ENCODE measurements around the gene AKR1E2.

AKR1E2 gene

GRCh38 chr10:4825868-4826791 is at the start of gene AKR1E2:
Gene AKR1E2, plus strand, starts transcription at chr10:4826207. Its CDS starts 118 bp downstream, at chr10:4826325.
- Histone ChIP-seq H3K4me3 (IDR thresholded peaks at IDR 0.05; ENCODE audit: insufficient read depth, low read depth, low read length) (no peak within 1 kb of the TSS), H3K79me2 (ENCODE audit: insufficient read depth, low read depth) (no peaks in the 10 kb centered on the region), H3K9ac (no peak within 1 kb of the TSS), H4K20me1 (ENCODE audit: insufficient read depth) (no peaks in the 10 kb centered on the region), H3K4me2 (no peak within 1 kb of the TSS), H3K27me3 (ENCODE audit: insufficient read depth, low read depth) (no peaks in the 10 kb centered on the region), H3K27ac (no peak within 1 kb of the TSS), H3K36me3 (ENCODE audit: insufficient read depth) (no peaks in the 10 kb centered on the region), H2AFZ (ENCODE audit: low read depth) (no peak within 1 kb of the TSS), H3K4me1 (ENCODE audit: low read depth, poor library complexity, severe bottlenecking) (no peaks in the 10 kb centered on the region)
- no peak for TF ChIP-seq CTCF (conservative IDR thresholded peaks at IDR 0.05; ENCODE audit: low read depth, low read length)

GRCh38 chr10:4776234-4776638 is 49.8 kb upstream of the AKR1E2 start:
- no peaks in the 10 kb centered on the region for H3K36me3 ChIP-seq (ENCODE audit: insufficient read depth)
- no peak overlapping the region for H3K4me3 ChIP-seq (IDR thresholded peaks at IDR 0.05; ENCODE audit: insufficient read depth, low read depth, low read length)
- no peaks in the 10 kb centered on the region for H3K27me3 ChIP-seq (ENCODE audit: insufficient read depth, low read depth)
- no peak for TF ChIP-seq CTCF (conservative IDR thresholded peaks at IDR 0.05; ENCODE audit: low read depth, low read length)
- H4K20me1 ChIP-seq (ENCODE audit: insufficient read depth) = no peaks in the 10 kb centered on the region
- no peak overlapping the region for H2AFZ ChIP-seq (ENCODE audit: low read depth)
- no peak overlapping the region for H3K9ac ChIP-seq
- H3K27ac ChIP-seq = no peak overlapping the region
- H3K79me2 ChIP-seq (ENCODE audit: insufficient read depth, low read depth) = no peaks in the 10 kb centered on the region
- H3K4me1 ChIP-seq (ENCODE audit: low read depth, poor library complexity, severe bottlenecking) = no peaks in the 10 kb centered on the region
- H3K4me2 ChIP-seq = no peak overlapping the region

GRCh38 chr10:4778761-4779160 is 47.2 kb upstream of the AKR1E2 start:
- Histone ChIP-seq H3K4me1 (ENCODE audit: low read depth, poor library complexity, severe bottlenecking) (no peaks in the 10 kb centered on the region), H3K27ac (no peak overlapping the region)

GRCh38 chr10:4780091-4780490 is 45.9 kb upstream of the AKR1E2 start:
- Histone ChIP-seq H3K27me3 (ENCODE audit: insufficient read depth, low read depth) (no peaks in the 10 kb centered on the region), H3K36me3 (ENCODE audit: insufficient read depth) (no peaks in the 10 kb centered on the region), H3K79me2 (ENCODE audit: insufficient read depth, low read depth) (no peaks in the 10 kb centered on the region), H2AFZ (ENCODE audit: low read depth) (no peak overlapping the region), H3K4me1 (ENCODE audit: low read depth, poor library complexity, severe bottlenecking) (no peaks in the 10 kb centered on the region), H3K9ac (no peak overlapping the region), H3K4me2 (no peak overlapping the region), H4K20me1 (ENCODE audit: insufficient read depth) (no peaks in the 10 kb centered on the region), H3K4me3 (IDR thresholded peaks at IDR 0.05; ENCODE audit: insufficient read depth, low read depth, low read length) (no peak overlapping the region), H3K27ac (no peak overlapping the region)
- TF ChIP-seq CTCF (conservative IDR thresholded peaks at IDR 0.05; ENCODE audit: low read depth, low read length) = no peak

More at GRCh38 chr10:4778761-4779160, 47.2 kb upstream of the AKR1E2 start:
- Histone ChIP-seq H2AFZ (ENCODE audit: low read depth) (no peak overlapping the region), H4K20me1 (ENCODE audit: insufficient read depth) (no peaks in the 10 kb centered on the region), H3K79me2 (ENCODE audit: insufficient read depth, low read depth) (no peaks in the 10 kb centered on the region), H3K4me2 (no peak overlapping the region), H3K36me3 (ENCODE audit: insufficient read depth) (no peaks in the 10 kb centered on the region), H3K9ac (no peak overlapping the region), H3K4me3 (IDR thresholded peaks at IDR 0.05; ENCODE audit: insufficient read depth, low read depth, low read length) (no peak overlapping the region), H3K27me3 (ENCODE audit: insufficient read depth, low read depth) (no peaks in the 10 kb centered on the region)
- TF ChIP-seq CTCF (conservative IDR thresholded peaks at IDR 0.05; ENCODE audit: low read depth, low read length) = no peak
